GM12878 (cell line): ENCODE data around the gene MCM5.

Experiments used
- ATF2 ChIP-seq: IDR thresholded peaks from 2 replicates; pipeline ENCODE4 v1.6.1; 2012; ENCODE audit warnings: low read length, inconsistent platforms
- BACH1 ChIP-seq: fragments of 450-650 bp; IDR thresholded peaks from 2 replicates; pipeline ENCODE4 v1.6.1; 2017; ENCODE audit warnings: mild to moderate bottlenecking, borderline replicate concordance
- CHD1 ChIP-seq: IDR thresholded peaks from 2 replicates; pipeline ENCODE4 v1.6.1; 2012; ENCODE audit warnings: low read depth, low read length, improper control_type of control experiment
- CTCF ChIP-seq, 3 experiments: IDR thresholded peaks in 2 of 3; conservative IDR thresholded peaks in 1 of 3; 2 replicates each; pipeline ENCODE4 v1.5.1; 2011; ENCODE audit warnings: low read depth in 3 of 3, low read length in 3 of 3, mild to moderate bottlenecking in 3 of 3, control low read depth in 2 of 3, moderate library complexity in 2 of 3, inconsistent platforms in 1 of 3, mixed read lengths in 1 of 3; ENCODE audit not compliant: control insufficient read depth in 2 of 3, insufficient read depth in 1 of 3; ENCODE audit errors: extremely low read depth in 1 of 3
- MAX ChIP-seq: IDR thresholded peaks from 2 replicates; pipeline ENCODE4 v1.6.1; 2012; ENCODE audit warnings: low read depth, low read length, improper control_type of control experiment
- MLLT1 ChIP-seq: fragments of 450-650 bp; IDR thresholded peaks from 2 replicates; pipeline ENCODE4 v1.6.1; 2016; ENCODE audit warnings: mild to moderate bottlenecking
- NFXL1 ChIP-seq: fragments of 450-650 bp; IDR thresholded peaks from 2 replicates; pipeline ENCODE4 v1.6.1; 2017; ENCODE audit warnings: antibody characterized with exemption, mild to moderate bottlenecking, borderline replicate concordance
- PAX5 ChIP-seq: IDR thresholded peaks from 2 replicates; pipeline ENCODE4 v1.6.1; 2011; ENCODE audit warnings: low read depth, low read length, borderline replicate concordance
- TAF1 ChIP-seq: IDR thresholded peaks from 2 replicates; pipeline ENCODE4 v1.6.1; 2011; ENCODE audit warnings: mild to moderate bottlenecking, low read depth, low read length, borderline replicate concordance

GRCh38 chr22:35393116-35394010, 6.6 kb upstream of the MCM5 start:
- TF ChIP-seq PAX5 (no peak), CTCF (IDR thresholded peaks at IDR 0.05 in 2 of 3, conservative IDR thresholded peaks at IDR 0.05 in 1 of 3; ENCODE audit: control insufficient read depth in 2 of 3, extremely low read depth in 1 of 3, insufficient read depth in 1 of 3, low read depth in 3 of 3, low read length in 3 of 3) (no peak), ATF2 (no peak), TAF1 (no peak), MAX (no peak), BACH1 (no peak), CHD1 (no peak), MLLT1 (no peak), NFXL1 (no peak)
